GM19438 (cell line): ENCODE results near the gene CATSPERZ.

Experiments used
- ATAC-seq: cut with Tn5 transposase; IDR thresholded peaks from one replicate; pipeline ENCODE4 v1.9.1; 2021; ENCODE audit warnings: low read depth; ENCODE audit not compliant: unreplicated experiment

The CATSPERZ gene, protein sequence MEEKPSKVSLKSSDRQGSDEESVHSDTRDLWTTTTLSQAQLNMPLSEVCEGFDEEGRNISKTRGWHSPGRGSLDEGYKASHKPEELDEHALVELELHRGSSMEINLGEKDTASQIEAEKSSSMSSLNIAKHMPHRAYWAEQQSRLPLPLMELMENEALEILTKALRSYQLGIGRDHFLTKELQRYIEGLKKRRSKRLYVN

DNA sequence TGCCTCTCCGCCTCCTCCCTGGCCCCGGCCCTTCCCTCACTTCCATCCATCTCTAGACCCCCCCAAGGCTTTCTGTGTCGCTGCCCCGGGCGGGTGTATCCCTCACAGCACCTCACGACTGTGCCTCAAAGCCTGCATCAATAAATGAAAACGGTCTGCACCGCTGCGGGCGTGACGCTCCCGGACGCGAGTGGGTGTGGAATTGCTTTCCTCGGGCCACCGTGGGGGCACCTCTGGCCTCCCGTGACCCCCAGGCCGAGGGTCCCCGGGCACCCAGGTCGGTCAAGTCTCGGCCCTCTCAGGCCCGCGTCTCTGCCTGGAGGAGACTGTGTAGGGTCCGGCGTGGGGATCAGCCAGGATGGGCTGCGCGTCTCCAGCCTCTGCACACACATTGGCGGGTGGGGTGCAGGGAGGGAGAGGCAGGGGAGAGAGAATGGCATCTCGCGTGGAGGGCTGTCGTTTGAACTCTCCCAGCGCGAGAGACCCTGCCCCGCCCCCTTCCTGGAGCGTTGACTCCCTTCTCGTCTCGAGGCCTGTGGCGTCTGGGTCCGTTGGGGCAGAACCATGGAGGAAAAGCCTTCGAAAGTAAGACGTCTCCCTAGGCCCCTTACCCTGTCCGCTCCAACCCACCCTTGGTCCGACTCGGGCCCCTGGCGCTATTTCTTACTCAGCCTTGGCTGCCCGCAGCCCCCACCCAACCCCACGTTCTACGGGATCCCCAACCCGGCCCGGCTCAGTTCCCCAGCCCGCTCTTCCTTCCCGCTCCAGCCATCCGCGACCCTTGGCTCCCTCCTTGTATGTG lies at the start of gene CATSPERZ:
Gene CATSPERZ (plus strand): TSS at position 512 of the 802 bp plus-strand sequence. CDS start 53 bp downstream, at position 565.
- no peak for ATAC-seq

DNA sequence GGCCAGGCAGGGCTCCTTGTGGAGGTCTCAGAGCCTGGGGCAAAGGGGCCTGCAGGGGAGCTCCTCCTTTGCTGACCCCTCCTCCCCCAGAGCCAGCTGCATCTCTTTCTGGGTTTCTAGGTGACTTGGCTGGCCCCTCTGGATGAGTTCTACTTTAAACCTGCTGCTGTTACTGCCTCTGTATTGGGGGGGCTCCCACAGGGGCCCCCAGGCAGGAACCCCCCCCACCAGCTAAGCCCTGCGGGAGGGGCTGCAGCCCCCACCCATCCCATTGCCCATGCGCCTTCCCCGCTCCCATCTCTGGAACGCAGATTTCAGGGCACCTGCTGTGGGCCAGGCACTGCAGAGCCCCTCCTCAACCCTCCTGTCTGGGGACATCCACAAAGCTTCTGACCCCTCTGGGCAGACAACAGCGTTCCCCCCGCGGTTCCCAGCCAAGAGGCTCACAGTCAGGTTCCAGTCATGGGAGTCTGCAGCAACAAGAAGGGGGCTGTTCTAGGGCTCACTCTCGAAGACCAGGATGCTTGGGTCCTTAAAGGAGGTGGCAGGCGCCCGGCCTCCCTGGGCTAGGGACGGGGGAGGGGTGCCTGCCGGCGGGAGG lies 49.6 kb upstream of the CATSPERZ start:
- no peak for ATAC-seq

DNA sequence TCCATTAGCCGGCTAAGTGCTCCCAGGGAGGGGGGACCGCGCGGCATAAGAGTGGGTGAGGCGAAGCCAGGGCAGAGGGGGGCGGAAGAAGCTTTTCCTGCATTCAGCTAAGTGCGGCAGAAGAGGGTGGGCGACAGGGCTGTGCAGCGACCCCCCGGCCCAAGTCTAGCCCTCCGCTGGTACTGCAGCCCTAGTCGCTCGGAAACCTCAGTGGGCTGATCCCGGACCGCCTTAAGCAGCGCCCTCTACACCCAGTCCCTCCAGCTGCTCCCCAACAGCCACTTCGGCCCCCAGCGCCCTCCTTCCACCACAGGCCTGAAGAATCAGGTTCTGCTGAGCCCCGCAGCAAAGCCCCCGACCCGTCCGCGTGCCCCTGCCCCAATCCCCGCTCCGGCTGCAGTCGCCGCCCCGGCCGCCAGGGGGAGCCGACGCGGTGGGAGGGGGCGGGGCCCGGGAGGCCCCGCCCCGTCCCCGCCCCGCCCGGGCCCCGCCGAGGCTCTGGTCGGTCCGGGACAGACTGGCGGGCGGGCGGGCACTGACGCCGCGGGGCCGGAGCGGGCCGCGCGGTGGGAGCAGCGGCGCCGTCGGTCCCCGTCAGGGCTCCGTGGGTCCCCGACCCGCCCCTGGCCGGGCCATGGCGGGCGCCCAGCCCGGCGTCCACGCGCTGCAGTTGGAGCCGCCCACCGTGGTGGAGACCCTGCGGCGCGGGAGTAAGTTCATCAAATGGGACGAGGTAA lies 49.0 kb upstream of the CATSPERZ start, which contains the start of gene PLCB3:
Gene PLCB3 (plus strand): TSS at position 515 of the 737 bp plus-strand sequence. CDS start 120 bp downstream, at position 635.
- no peak for ATAC-seq

DNA sequence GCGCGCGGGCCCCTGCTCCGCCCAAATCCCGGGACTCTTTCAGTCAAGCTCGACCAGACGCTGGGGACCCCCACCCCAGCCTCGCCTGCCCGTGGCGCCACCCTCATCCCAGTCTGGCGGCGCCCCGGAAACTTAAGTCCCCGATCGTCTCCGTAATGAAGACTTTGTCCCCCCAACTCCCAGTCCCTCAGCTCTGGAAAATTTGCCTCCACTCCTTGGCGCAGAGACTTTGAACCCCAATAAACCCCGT lies 48.5 kb upstream of the CATSPERZ start:
- no peak for ATAC-seq

DNA sequence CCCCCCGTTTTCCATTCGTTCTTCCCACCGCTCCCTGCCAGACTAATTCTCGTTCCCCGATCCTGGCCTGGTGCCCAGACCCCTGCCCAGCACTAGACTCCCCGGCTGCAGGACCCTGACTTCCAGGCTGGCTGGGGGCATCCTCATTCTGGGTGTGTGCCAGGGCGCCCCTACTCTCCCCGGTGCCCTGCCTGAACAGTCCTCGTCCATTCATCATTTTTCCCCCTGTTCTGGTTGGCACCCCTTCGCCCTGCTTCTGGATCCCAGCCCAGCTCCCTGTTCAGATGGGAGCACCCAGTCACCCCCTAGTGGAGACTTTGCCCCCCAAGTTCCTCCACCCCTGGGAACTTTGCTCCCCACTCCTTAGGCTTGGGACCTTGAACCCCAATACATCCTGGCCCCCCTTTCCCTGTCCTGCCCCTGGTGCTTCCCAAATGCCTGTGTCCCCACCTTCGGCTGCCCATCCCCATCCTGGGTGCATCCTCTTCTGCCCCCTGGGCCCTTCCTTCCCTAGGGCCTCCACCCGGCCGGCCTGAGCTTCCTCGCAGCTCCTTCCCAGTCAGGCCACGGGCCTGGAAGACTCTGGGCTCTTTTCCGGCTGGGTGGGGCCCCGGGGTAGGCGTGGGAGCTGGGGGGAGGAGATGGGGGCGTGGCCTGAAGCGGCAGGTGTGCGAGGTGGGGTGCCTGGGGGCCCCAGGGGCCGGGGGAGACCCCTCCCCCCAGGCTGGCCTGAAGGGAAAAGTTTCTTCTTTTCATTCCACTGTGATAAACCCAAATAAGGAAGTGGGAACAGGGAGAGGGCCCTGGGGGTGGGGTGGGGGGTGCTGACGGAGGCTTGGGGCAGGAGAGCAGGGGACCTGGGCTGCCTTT lies 47.9 kb upstream of the CATSPERZ start:
- no peak for ATAC-seq

DNA sequence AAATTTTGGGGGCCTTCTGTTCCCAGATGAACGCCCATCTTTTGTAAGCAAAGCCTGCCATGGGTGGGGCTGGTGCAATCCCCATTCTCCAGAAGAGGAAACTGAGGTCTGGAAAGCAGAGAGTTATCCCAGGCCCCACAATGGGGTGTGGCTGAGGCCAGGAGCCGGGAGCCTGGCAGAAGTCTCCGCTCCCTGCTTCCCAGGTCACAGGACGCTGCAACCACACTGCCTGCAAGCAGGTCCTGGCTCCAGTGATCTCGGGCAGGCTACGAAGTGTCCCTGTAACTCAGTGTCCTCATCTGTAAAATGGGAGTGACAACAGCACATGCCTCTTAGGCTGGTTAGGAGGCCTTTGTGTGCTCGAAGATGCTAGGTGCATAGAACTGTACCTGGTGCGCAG lies 47.1 kb upstream of the CATSPERZ start:
- no peak for ATAC-seq

DNA sequence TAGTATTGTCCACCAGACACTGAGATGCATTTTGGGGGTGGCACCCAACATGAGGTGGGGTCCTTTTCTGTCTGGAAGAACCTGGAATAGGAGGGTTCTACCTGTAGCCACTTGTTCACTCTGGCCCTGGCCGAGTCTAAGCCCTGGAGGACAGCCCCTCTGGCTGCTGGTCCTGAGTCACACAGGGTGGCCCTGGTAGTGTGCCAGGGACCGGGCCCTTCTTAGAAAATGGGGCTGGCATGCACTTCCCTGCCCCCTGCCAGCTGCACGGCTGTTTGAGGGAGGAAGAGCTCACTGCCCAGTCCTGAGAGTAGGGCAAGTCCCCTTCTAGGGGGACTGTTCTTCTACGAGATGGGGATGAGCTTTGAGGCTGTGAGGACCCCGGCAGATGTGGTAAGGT lies 46.7 kb upstream of the CATSPERZ start:
- no peak for ATAC-seq

DNA sequence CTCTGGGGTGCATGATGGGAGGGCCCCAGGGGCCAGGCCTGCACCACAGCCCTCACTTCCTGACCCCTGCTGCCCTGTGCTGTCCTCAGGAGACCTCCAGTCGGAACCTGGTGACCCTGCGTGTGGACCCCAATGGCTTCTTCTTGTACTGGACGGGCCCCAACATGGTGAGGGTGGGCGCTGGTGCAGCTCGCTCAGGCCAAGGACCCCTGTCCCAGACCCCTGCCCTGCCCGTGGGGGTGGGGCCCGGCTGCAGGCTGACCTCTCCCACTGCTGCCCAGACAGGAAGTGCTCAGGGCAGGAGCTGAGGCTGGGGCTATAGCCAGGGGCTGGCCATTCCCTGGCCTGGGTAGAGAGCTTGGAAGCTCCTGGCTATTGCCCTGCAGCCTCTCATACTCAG lies 45.8 kb upstream of the CATSPERZ start:
- no peak for ATAC-seq

DNA sequence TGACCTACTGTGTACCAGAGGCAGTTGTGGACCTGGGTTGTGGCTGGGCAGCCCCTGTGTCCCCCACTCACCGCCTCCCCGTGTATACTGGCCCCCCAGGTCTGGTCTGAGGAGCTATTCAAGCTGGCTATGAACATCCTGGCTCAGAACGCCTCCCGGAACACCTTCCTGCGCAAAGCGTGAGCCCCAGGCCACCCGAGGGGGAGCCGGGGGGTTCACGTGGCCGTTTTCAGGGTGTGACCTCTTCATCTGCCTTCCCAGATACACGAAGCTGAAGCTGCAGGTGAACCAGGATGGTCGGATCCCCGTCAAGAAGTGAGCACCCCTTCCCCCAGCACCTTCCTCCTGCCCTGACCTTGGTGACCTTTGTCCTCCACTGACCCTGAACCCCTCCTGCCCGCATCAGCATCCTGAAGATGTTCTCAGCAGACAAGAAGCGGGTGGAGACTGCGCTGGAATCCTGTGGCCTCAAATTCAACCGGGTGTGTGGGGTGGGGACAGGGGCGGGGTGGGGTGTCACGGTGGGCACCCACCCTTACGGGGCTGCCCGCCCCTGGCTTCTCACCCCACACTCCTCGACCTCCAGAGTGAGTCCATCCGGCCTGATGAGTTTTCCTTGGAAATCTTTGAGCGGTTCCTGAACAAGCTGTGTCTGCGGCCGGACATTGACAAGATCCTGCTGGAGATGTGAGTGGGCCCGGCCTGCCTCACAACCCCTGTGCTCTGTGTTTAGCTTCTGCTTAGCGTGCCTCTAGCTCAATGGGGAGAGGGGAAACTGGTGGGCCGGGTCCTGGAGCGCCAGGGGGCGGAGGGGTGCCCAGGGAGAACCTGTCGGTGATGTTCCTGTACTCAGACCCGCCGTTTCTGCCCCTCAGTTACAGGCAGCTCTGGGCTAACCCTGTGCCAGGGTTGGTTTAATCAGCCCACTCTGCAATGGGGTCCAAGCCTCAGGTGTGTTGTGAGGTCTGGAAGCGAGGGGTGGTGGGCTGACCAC lies 44.7 kb upstream of the CATSPERZ start:
- no peak for ATAC-seq

DNA sequence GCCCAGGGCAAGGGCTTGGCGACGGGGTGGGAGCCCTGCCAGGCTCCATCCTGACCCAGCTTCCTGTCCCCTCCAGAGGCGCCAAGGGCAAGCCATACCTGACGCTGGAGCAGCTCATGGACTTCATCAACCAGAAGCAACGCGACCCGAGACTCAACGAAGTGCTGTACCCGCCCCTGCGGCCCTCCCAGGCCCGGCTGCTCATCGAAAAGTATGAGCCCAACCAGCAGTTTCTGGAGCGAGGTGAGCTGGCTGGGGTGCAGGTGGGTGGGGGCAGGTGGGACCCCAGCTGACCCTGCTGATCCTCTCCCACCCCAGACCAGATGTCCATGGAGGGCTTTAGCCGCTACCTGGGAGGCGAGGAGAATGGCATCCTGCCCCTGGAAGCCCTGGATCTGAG lies 43.9 kb upstream of the CATSPERZ start:
- ATAC-seq: no peak

DNA sequence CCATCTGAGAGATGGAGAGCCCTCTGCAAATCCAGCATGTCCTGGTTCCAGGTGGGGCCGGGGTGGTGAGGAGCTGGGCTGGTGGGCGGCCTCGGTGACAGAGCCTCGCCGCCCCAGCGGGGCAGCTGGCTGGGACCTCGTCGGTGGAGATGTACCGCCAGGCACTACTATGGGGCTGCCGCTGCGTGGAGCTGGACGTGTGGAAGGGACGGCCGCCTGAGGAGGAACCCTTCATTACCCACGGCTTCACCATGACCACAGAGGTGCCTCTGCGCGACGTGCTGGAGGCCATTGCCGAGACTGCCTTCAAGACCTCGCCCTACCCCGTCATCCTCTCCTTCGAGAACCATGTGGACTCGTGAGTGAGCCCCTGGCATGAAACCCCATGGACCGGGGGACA lies 41.8 kb upstream of the CATSPERZ start:
- no peak for ATAC-seq

DNA sequence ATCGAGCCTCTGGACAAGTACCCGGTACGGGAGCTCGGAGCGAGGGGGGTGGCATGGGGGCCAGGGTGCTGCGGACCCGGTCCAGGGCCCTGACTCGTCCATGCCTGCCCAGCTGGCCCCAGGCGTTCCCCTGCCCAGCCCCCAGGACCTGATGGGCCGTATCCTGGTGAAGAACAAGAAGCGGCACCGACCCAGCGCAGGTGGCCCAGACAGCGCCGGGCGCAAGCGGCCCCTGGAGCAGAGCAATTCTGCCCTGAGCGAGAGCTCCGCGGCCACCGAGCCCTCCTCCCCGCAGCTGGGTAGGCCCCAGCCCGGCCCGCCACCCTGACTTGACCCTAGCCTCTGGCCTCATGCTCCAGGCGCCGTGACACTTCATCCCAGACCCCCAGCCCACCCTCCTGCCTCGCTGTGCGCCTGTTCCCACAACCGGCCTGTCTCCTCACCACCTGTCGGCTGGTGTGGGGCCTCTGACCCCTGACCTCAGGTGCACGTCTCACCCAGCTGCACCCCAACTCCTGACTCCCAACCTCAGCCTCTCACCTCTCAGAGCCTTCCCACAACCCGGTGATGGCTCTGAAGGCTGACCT lies 41.1 kb upstream of the CATSPERZ start:
- ATAC-seq: no peak

DNA sequence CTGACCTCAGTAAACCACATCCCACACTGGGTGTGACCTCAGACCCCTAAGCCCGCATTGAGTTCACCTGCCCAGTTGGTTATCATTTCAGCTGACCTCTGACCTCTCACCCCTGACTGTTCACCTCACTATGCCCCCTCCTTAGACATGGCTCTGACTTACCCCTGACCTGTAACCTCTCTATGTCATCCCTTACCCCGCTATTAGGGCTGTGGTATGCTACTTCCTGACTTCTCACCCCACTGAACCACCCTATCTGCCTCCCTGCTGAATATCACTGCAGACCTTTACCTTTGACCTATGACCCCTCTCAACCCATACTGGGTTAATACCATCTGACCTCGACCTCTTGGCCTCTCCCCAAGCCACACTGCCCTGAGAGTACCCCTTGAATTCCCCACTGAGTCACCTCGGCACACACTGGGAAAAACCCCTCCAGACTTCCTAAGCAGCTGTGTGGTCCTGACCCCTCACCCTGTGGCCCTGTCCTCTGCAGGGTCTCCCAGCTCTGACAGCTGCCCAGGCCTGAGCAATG lies 40.6 kb upstream of the CATSPERZ start:
- ATAC-seq: no peak

DNA sequence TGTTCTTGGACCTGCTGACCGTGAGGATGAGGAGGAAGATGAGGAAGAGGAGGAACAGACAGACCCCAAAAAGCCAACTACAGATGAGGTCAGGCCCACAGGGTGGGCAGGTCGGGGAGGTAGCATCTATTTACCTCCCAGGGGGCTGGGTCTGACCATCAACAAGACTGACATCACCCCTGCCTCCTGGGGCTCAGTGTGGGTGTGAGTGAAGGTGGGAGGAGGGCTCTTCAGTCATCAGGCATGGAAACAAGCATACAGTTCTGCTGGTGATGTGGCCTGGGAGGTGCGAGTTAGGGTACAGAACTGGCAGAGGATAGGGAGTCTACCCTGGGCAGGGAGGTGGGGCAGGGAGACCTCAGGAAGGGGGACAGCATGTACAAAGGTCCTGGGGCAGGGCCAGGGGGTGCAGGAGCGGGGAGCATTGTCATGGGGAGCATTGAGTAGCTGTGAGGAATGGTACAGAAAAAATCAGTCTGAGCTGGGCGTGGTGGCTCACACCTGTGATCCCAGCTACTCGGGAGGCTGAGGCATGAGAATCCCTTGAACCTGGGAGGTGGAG lies 39.9 kb upstream of the CATSPERZ start:
- no peak for ATAC-seq

DNA sequence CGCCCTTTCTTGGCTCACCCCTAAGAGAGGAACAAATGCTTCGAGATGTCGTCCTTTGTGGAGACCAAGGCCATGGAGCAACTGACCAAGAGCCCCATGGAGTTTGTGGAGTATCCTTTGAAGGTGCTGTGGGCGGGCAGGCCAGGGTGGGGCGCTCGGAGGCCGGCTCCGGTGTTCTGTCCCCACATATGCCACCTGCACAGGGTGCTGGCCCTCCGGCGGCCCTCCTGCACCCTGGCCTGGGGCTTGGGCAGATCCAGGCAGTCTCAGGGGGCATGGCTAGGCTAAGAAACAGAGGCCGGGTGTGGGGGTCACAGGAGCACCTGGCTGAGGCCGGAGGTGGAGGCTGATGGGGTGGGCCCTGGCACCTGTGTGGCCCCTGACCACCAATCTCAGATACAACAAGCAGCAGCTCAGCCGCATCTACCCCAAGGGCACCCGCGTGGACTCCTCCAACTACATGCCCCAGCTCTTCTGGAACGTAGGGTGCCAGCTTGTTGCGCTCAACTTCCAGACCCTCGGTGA lies 38.5 kb upstream of the CATSPERZ start:
- ATAC-seq: no peak

DNA sequence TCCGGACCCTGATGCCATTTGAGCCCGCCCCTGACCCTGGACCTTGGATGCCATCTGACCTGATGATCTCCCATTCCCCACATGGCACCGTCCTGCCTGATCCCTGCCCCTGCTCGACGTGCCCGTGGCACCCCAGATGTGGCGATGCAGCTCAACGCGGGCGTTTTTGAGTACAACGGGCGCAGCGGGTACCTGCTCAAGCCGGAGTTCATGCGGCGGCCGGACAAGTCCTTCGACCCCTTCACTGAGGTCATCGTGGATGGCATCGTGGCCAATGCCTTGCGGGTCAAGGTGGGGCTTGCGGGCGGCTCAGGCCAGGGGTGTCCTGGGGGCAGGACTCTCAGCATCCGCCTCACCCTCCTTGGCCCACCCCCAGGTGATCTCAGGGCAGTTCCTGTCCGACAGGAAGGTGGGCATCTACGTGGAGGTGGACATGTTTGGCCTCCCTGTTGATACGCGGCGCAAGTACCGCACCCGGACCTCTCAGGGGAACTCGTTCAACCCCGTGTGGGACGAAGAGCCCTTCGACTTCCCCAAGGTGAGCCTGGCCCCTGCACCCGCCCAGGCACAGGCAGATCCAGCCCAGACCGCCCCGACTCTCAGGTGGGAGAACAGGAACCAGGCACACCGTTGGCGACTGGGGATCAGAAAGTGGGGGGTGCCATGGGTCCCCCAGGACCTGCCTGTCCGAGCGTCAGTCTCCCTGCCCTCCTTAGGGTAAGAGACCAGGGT lies 37.7 kb upstream of the CATSPERZ start:
- ATAC-seq: no peak
